ENCODE measurements around the gene FREY1.

Gene FREY1

DNA sequence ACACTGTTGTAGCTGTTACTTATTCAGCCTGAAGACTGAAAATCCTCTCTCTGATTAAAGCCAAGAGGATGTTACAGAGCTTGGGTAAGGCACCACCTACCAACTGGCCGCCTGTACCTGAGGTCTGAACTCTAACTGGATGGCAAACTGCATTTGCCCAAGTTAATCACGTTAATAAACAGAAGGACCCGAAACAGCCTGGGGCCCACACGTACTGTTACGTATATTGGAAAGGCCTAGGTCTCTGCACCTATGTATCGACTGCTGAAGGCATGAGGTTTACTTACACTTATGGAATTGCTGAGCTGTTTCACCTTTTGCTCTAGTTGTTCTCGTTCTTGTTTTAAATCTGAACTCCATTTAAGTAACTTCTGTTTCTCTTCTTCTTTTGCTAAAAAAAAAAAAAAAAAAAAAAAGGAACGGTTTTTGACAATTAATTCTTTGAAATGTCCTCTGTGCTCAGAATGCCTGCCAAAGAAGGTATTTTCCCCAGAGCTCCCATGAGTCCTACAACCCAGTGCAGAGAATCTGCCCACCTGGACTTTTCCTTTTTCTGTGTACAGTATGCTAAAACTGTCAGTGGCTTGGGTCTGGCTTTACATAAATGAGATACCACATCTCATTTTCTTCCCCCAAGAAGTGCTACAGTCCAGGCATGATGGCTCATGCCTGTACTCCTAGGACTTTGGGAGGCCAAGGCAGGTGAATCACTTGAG, 28.4 kb upstream of the FREY1 start:
- no peaks in the 10 kb centered on the region for H3K4me1 ChIP-seq (ENCODE audit: control insufficient read depth, insufficient read depth, low read length, unreplicated experiment)
- H3K27me3 ChIP-seq (ENCODE audit: insufficient read depth, low read length), result no peaks in the 10 kb centered on the region
- H3K27ac ChIP-seq (ENCODE audit: low read depth, low read length), result no peak overlapping the region
- H3K36me3 ChIP-seq (ENCODE audit: insufficient read depth, low read length), result peaks cover 15% of the 10 kb centered on the region; the same call in 1 of the 2 replicates
- H2AFZ ChIP-seq (ENCODE audit: low read length, unreplicated experiment), result no peak overlapping the region
- H3K4me3 ChIP-seq (ENCODE audit: low read depth, low read length), result no peak overlapping the region
- no peaks in the 10 kb centered on the region for H3K79me2 ChIP-seq (ENCODE audit: control insufficient read depth, insufficient read depth, low read length, unreplicated experiment)

DNA sequence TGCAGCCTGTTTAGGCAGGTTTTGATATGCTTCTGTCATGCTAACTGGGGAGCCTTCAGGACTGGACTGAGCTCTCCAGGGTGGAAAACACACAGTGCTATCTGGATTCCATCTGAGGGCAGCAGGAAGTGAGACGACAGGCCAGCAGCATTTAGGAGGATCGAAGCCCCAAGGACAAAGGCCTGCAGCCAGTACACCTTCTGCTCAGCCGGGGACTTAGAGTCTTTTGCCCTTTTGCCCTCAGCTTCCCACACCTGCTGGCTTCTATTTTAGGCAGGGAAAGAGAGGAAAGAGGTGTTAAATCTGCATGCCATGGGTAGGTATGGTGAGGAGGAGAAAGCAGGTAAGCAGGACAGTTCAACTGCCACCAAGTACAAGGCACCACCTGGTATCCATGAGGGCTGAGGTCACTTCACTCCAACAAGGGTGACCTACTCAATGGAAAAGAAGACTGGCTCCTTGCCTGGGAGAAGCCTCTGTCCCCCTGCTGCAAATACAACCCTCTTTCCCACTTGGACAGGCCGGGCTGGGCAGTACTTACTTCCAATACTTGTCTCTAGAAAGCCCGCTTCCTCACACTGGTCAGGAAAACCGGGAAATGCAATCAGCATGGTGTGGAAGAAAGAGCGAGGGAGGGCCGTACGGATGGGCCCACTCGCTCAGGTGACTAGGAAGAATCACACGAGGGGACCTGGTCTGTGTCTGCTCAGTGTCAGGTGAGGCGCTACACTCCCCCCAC, 27.7 kb upstream of the FREY1 start:
- Histone ChIP-seq H3K27me3 (ENCODE audit: insufficient read depth, low read length) (no peaks in the 10 kb centered on the region), H3K27ac (ENCODE audit: low read depth, low read length) (no peak overlapping the region), H3K36me3 (ENCODE audit: insufficient read depth, low read length) (peaks cover 15% of the 10 kb centered on the region; the same call in 1 of the 2 replicates)

DNA sequence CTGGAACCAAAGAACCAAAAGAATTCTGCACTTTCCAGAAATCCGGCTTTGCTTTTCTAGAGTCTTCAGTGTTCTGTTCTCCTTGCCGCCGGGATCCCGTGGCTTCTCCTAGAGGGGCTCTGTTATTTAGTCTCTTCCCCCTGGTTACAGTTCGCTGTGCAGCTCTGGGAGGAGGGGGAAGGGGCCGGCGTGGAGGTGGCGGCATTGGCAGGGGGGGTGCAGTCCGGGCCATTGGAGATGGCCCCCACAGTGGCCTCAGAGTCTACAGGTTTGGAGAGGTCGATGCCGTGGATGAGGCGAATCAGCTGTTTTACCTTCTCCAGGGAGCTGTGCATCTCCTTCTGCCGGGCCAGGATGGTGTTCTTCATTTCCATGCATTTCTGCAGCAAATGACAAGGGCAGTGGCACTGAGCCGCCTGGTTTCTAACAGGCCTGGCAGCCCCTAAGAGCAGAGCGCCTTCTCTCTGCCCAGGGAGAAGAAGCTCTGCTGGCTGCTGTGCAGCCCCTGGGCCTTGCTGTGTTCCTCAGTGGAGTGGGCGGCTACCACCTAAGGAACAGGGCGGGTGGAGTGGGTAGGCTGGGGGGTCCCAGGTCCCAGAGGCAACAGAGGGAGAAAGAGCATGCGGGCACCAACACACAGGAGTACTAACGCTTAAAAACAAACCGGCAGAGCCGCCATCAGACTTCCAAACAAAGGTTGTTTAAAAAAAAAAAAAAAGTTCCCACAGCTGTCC, 26.9 kb upstream of the FREY1 start:
- H3K79me2 ChIP-seq (ENCODE audit: control insufficient read depth, insufficient read depth, low read length, unreplicated experiment), result no peaks in the 10 kb centered on the region
- H3K36me3 ChIP-seq (ENCODE audit: insufficient read depth, low read length), result peaks cover 15% of the 10 kb centered on the region; the same call in 1 of the 2 replicates
- no peak overlapping the region for H2AFZ ChIP-seq (ENCODE audit: low read length, unreplicated experiment)
- no peak overlapping the region for H3K4me3 ChIP-seq (ENCODE audit: low read depth, low read length)
- H3K27ac ChIP-seq (ENCODE audit: low read depth, low read length), result no peak overlapping the region
- no peaks in the 10 kb centered on the region for H3K27me3 ChIP-seq (ENCODE audit: insufficient read depth, low read length)
- peaks cover 2% of the 10 kb centered on the region for H3K4me1 ChIP-seq (ENCODE audit: control insufficient read depth, insufficient read depth, low read length, unreplicated experiment)

More for the DNA sequence above, 27.7 kb upstream of the FREY1 start:
- no peak overlapping the region for H3K4me3 ChIP-seq (ENCODE audit: low read depth, low read length)
- no peaks in the 10 kb centered on the region for H3K79me2 ChIP-seq (ENCODE audit: control insufficient read depth, insufficient read depth, low read length, unreplicated experiment)
- peaks cover 2% of the 10 kb centered on the region for H3K4me1 ChIP-seq (ENCODE audit: control insufficient read depth, insufficient read depth, low read length, unreplicated experiment)
- H2AFZ ChIP-seq (ENCODE audit: low read length, unreplicated experiment), result no peak overlapping the region

DNA sequence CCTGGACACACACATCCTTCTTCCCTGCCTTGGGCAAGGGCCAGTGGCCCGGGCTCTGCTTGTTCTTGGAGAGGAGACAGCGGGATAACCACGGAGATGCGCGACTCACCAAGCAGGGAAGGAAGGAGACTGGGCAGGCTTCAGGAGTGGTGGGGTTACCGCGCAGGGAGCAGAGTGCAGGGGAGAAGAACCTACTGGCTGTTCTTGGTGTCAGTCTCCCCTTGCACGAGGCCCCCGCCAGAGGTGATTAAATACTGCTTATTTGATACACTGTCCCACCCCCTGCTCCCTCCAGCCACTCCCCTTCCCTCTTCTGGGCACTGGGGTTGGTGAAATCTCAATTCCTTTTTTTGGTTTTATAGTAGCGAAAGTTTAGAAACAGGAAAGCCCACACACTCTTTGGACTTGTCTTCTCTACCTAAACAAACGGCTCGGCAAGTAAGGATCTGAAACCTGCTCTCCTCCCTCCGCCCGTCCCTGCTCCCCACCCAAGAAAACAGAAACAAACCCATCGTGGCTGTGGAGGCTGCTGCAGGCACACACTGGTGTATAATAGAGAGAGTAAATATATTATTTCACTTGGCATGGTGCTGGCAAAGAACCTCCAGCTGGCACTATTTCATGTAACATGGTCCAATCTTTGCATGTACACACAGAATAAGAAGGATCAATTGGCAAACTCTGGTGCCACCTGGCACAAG, 26.2 kb upstream of the FREY1 start:
- no peak overlapping the region for H3K4me3 ChIP-seq (ENCODE audit: low read depth, low read length)
- no peaks in the 10 kb centered on the region for H3K27me3 ChIP-seq (ENCODE audit: insufficient read depth, low read length)

DNA sequence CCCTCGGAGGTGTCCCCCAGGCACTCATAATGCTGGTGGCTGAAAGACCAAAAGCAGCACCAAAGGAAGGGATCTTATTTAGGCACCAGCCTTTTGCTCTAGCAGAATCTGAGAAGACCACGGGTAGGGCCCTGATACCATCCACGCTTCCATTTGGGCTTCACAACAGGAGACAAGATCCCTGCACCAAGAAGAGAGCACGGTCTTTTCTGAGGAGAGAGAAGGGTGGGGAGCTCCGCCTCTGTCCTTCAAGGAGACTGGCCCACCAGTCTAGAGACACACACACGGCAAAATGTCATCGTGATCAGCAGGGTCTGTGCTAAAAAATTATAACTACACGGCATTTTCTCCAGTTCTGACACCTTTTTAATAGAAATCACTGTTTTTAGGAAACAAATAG, 25.1 kb upstream of the FREY1 start:
- H3K36me3 ChIP-seq (ENCODE audit: insufficient read depth, low read length), result peaks cover 11% of the 10 kb centered on the region; the same call in 1 of the 2 replicates
- H3K79me2 ChIP-seq (ENCODE audit: control insufficient read depth, insufficient read depth, low read length, unreplicated experiment), result no peaks in the 10 kb centered on the region
- H3K27me3 ChIP-seq (ENCODE audit: insufficient read depth, low read length), result no peaks in the 10 kb centered on the region
- H3K27ac ChIP-seq (ENCODE audit: low read depth, low read length), result no peak overlapping the region
- H2AFZ ChIP-seq (ENCODE audit: low read length, unreplicated experiment), result no peak overlapping the region
- H3K4me1 ChIP-seq (ENCODE audit: control insufficient read depth, insufficient read depth, low read length, unreplicated experiment), result peaks cover 2% of the 10 kb centered on the region
- no peak overlapping the region for H3K4me3 ChIP-seq (ENCODE audit: low read depth, low read length)

More for the DNA sequence above, 26.2 kb upstream of the FREY1 start:
- Histone ChIP-seq H3K4me1 (ENCODE audit: control insufficient read depth, insufficient read depth, low read length, unreplicated experiment) (peaks cover 2% of the 10 kb centered on the region), H3K36me3 (ENCODE audit: insufficient read depth, low read length) (peaks cover 15% of the 10 kb centered on the region; the same call in 1 of the 2 replicates), H3K79me2 (ENCODE audit: control insufficient read depth, insufficient read depth, low read length, unreplicated experiment) (no peaks in the 10 kb centered on the region), H3K27ac (ENCODE audit: low read depth, low read length) (no peak overlapping the region), H2AFZ (ENCODE audit: low read length, unreplicated experiment) (no peak overlapping the region)

DNA sequence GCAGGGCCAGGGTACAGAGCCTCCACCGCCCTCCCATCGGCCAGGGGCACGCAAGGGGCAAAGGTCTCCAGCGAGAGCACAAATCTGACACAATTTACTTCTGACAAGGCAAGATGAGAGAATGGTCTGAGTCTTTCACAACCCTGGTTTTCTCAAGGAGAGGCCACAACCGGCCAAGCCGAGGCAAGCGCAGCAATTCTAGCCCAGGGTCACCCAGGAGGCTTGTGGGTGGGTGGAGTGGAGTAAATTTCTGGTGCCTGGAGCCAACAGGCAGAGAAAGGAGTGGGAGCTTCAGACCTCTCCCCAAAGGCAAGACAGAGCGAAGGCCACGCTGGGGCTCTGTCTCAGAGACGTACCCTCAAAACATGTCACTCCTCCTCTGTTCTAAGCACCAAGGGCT, 24.7 kb upstream of the FREY1 start:
- Histone ChIP-seq H3K27ac (ENCODE audit: low read depth, low read length) (no peak overlapping the region), H3K4me3 (ENCODE audit: low read depth, low read length) (no peak overlapping the region), H3K4me1 (ENCODE audit: control insufficient read depth, insufficient read depth, low read length, unreplicated experiment) (peaks cover 2% of the 10 kb centered on the region), H3K27me3 (ENCODE audit: insufficient read depth, low read length) (no peaks in the 10 kb centered on the region), H2AFZ (ENCODE audit: low read length, unreplicated experiment) (no peak overlapping the region), H3K79me2 (ENCODE audit: control insufficient read depth, insufficient read depth, low read length, unreplicated experiment) (no peaks in the 10 kb centered on the region), H3K36me3 (ENCODE audit: insufficient read depth, low read length) (peaks cover 11% of the 10 kb centered on the region; the same call in 1 of the 2 replicates)

DNA sequence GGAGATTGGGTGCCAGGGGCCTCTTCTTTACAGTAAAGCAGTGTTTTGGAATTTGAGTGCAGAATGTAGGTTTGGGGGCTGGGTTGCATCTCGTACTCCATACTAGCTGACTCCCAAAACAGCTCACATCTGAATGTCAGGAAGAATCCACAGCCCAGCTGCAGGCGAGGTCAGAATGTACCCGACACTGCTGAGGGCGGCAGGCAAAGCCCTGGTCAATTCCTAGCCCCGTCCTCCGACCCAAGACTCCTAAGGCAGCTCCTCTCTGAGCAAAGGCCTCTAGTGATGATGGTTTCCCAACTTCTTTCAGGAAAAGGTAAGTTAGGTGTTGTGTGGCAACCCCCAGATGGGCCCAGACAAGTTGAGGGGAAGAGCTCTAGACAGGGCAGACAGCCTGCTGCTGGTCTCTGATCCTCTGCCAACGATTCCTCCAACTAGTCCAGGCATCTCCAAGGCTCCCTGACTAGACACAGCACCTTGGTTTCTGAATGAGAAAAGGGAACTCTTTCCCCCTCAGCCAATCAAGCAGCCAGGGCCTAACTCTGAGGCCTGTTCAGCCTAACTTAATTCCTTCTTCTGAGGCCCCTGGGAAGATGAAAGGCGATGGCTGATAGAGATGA, 24.0 kb upstream of the FREY1 start:
- peaks cover 2% of the 10 kb centered on the region for H3K4me1 ChIP-seq (ENCODE audit: control insufficient read depth, insufficient read depth, low read length, unreplicated experiment)
- no peaks in the 10 kb centered on the region for H3K79me2 ChIP-seq (ENCODE audit: control insufficient read depth, insufficient read depth, low read length, unreplicated experiment)
- peaks cover 11% of the 10 kb centered on the region; the same call in 1 of the 2 replicates for H3K36me3 ChIP-seq (ENCODE audit: insufficient read depth, low read length)
- no peak overlapping the region for H2AFZ ChIP-seq (ENCODE audit: low read length, unreplicated experiment)
- H3K27ac ChIP-seq (ENCODE audit: low read depth, low read length), result no peak overlapping the region
- H3K4me3 ChIP-seq (ENCODE audit: low read depth, low read length), result no peak overlapping the region
- H3K27me3 ChIP-seq (ENCODE audit: insufficient read depth, low read length), result no peaks in the 10 kb centered on the region

DNA sequence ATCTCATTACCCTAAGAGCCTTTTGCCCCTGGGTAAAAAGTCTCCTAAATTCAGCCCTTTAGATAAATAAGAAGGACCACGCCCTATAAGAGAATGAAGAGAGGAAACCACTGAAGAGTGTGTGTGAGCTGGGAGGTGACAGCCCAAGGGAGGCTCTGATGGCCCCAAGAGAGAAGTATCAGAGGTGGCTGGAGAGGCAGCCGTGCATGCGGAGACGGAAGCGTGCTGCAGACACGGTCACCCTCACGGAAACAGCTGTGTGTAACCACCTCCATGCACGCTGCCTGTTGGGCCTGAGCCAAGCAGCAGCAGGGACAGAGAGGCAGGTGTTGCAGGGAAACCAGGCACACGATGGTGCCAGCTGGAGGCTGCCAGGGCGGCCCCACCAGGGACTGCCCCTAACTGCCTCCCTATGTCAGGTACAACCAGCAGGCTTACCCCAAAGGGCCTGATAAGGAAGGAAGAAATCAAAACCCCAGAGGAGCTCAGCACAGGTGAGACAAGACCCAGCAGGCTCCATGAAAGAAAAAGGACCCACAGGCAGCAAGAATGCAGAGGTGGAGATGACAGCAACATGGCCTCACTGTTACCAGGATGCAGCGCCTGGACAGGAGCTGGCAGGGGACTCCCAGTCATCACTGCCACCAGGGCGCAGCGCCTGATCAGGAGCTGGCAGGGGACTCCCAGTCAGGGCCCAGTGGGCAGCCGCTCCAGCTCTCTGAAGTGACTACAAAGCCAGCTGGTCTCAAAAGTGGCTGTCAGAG, 23.1 kb upstream of the FREY1 start:
- no peak overlapping the region for H3K4me3 ChIP-seq (ENCODE audit: low read depth, low read length)
- H3K27ac ChIP-seq (ENCODE audit: low read depth, low read length), result no peak overlapping the region
- peaks cover 6% of the 10 kb centered on the region; the same call in 1 of the 2 replicates for H3K36me3 ChIP-seq (ENCODE audit: insufficient read depth, low read length)
- H3K27me3 ChIP-seq (ENCODE audit: insufficient read depth, low read length), result no peaks in the 10 kb centered on the region
- no peaks in the 10 kb centered on the region for H3K79me2 ChIP-seq (ENCODE audit: control insufficient read depth, insufficient read depth, low read length, unreplicated experiment)
- peaks cover 2% of the 10 kb centered on the region for H3K4me1 ChIP-seq (ENCODE audit: control insufficient read depth, insufficient read depth, low read length, unreplicated experiment)
- H2AFZ ChIP-seq (ENCODE audit: low read length, unreplicated experiment), result no peak overlapping the region

DNA sequence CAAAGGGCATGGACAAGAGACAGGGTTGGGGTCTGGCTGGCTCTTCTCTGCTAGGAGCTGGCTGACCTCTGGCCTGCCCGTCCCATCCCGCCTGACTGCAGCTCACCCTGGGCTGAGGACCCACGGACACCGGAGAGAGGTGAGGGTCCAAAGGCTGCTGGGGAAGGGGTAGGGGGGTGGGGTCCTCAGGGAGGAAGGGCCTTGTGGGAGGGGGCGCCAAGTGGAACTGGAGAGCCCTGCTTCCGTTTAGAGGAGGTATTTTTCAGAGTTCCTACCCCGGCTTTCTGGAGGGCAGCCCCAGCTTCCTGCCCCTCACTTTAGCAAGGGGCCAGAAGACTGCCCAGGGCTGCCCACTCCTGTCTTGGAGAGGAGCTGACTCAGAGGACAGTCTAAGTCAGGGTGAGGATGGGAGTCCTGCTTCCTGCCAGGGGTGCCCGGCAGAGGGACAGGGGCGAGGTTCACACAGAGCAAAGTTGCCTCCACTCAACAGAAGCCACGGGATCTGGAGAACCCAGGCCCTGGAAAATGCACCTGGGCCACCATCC, 22.5 kb upstream of the FREY1 start:
- Histone ChIP-seq H3K79me2 (ENCODE audit: control insufficient read depth, insufficient read depth, low read length, unreplicated experiment) (no peaks in the 10 kb centered on the region), H3K27me3 (ENCODE audit: insufficient read depth, low read length) (no peaks in the 10 kb centered on the region), H3K4me3 (ENCODE audit: low read depth, low read length) (no peak overlapping the region), H3K4me1 (ENCODE audit: control insufficient read depth, insufficient read depth, low read length, unreplicated experiment) (peaks cover 2% of the 10 kb centered on the region), H3K27ac (ENCODE audit: low read depth, low read length) (no peak overlapping the region), H3K36me3 (ENCODE audit: insufficient read depth, low read length) (no peaks in the 10 kb centered on the region), H2AFZ (ENCODE audit: low read length, unreplicated experiment) (no peak overlapping the region)

All from ACC112 (cell line).